RWPE1 (cell line): ENCODE data around the gene EED.
"Not testable (repeated sequence)": the region's sequence is repeated elsewhere in the genome, so short reads cannot be mapped to it uniquely, and the experiment has no call there.

Experiments used
- CTCF ChIA-PET: fragments of 350-600 bp; sonication (Branson Sonifier 250); formaldehyde crosslinking; extraction: SDS; loops from one replicate; lab custom pipeline; 2021; lab: Yijun Ruan, JAX
- POLR2A ChIA-PET: fragments of 400-600 bp; formaldehyde crosslinking; extraction: SDS; loops from one replicate; lab custom pipeline; 2020; ENCODE audit warnings: antibody characterized with exemption; ENCODE audit not compliant: low non-redundant PET; lab: Yijun Ruan, JAX
- DNase-seq: peaks from one replicate; pipeline ENCODE4 v3.0.0; 2012; ENCODE audit warnings: low spot score
- H3K27ac ChIP-seq: fragments of 450-650 bp; 2 replicates; pipeline ENCODE4 v1.5.1; 2017
- TF ChIP-seq, protein P1 (sequence below): fragments of 450-650 bp; conservative IDR thresholded peaks from 2 replicates; pipeline ENCODE4 v1.5.1; 2017; ENCODE audit warnings: low read depth, mild to moderate bottlenecking

Gene EED

DNA sequence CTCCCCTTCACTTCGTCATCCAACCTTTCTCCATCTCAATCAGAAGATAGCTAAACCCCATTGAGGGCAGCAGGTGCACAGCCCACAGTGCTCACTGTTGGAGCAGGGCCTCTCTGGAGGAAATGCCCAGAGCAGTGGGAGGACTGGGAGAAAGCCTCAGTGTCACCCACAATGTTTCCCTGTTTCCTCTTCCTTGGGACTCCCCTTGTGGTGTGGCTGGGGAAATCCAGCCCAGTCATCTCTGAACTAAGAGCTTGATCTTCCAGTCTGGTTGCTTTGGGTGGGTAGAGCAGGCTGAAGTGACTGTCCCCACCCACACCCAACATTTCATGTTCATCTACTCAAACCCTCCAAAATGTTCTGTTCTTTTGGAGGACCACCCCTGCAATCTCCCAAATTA is 29.8 kb upstream of the EED start:
- ChIA-PET POLR2A (no interaction called here), CTCF (interaction anchor here (0.6 to 1.5 kb wide), 2 partner anchors 9 to 173 kb away, joined by 3 to 6 read pairs; no protein-coding TSS in a partner anchor)
- TF ChIP-seq, protein P1, sequence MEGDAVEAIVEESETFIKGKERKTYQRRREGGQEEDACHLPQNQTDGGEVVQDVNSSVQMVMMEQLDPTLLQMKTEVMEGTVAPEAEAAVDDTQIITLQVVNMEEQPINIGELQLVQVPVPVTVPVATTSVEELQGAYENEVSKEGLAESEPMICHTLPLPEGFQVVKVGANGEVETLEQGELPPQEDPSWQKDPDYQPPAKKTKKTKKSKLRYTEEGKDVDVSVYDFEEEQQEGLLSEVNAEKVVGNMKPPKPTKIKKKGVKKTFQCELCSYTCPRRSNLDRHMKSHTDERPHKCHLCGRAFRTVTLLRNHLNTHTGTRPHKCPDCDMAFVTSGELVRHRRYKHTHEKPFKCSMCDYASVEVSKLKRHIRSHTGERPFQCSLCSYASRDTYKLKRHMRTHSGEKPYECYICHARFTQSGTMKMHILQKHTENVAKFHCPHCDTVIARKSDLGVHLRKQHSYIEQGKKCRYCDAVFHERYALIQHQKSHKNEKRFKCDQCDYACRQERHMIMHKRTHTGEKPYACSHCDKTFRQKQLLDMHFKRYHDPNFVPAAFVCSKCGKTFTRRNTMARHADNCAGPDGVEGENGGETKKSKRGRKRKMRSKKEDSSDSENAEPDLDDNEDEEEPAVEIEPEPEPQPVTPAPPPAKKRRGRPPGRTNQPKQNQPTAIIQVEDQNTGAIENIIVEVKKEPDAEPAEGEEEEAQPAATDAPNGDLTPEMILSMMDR: no peak
- no peak overlapping the region for H3K27ac ChIP-seq
- DNase-seq: no peak

DNA sequence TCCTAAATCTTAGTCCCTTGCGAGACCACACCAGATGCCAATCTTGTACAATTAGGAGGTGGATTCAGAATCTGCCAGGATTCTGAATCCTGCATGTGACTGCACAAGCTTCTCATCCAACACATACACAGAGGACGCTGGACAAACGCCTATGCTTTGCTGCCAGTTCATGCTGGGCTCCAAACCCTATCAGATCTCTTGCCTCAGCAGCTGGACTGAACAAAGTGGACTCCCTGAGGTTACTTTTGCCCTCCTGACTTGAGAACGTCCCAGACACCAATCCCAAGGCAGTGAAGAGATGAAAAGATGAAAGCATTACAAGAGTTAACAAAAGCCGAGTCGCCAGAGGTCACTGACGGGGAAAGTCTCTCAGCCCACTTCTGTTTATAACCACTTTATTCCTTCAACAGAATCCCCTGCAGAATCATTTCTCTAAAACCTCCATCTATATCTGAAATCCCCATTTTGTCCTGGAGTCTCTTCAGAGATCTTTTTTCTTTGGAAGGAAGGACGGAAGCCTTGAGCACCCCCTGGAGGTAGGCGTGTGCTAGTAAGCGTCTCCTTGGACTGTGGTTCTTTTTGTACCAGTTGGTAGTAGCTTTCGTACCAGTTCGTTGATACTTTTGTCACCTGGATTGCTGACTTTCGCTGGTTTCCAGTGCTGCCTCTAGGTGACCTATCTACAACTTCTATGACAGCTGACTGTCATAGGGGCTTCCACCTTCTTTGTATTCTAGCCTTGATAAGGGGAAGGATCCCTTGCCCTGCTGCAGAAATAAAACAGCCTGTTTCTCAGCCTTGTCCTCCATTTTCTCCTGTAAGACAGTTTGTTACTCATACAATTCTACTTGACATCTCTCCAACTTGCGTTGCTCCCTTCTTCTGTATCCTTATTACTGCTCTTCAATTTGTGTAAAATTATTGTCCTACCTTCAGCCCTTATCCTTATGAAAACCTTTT is 26.1 kb upstream of the EED start:
- ChIA-PET POLR2A (no interaction called here), CTCF (interaction anchor here (0.6 to 1.5 kb wide), 10 partner anchors 11 to 596 kb away, joined by 3 to 5 read pairs (median 3); partner anchors contain the start of gene CCDC83)
- H3K27ac ChIP-seq: no peak overlapping the region
- peak; percentile 71 for DNase-seq
- TF ChIP-seq, protein P1: peak; percentile 73

DNA sequence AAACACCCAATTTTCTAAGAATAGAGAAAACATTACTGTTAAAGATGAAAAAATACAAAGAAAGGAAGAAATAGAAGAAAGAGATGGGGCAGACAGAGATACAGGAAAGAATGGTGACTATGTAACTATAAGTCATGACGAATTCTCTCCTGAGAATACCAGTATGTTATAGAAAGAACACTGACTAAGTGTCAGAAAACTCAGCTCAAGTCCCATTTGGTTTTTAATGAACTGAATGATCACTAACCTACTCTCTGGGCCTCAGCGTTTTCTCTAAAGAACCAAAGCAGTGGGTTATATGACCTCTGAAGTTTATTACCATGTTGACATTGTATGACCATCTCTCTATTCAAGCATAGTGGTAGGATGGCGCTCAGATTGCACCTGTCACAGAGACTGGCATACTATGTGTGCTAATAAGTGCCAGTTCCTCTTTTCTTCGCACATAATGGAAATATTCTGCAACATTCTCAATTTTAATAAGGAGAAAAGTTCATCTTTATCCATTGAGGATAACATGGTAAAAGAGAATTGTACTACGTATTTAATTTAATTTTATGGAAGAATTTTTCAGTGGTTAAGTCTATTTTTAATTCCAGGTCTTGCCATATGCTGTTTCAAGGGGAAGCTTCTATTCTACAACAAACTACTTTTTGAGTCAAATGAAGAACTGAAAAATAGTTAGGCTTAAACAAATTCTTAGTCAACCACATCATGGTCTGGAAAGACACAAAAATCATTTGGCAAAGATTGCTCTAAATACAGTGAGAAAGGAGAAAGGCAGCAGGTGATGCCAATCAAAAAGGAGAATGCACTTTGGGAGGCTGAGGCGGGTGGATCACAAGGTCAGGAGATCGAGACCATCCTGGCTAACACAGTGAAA is 25.0 kb upstream of the EED start:
- CTCF ChIA-PET: interaction anchor here (0.6 to 1.0 kb wide), 3 partner anchors 12 to 178 kb away, joined by 3 to 4 read pairs (median 3); no protein-coding TSS in a partner anchor
- no peak for DNase-seq
- H3K27ac ChIP-seq: no peak overlapping the region
- POLR2A ChIA-PET: no interaction called here
- TF ChIP-seq, protein P1: no peak

DNA sequence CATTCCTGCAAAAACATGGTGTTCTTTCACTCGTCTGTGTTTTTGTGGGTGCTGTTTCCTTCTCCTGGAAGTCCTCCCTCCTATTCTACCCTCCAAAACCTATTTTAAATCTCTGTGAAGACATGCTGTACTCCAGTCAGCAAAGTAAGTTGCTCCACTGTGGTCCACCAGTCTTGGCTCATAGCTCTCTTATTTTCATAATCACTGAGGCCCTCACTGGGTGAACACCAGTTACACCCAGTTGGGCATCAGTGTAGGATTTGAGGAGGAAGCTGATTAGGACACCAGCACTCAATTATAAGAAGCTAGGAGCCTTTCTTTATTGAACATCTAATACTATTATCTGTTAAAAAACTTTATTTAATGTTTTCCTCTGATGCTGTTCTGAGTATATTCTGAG is 23.9 kb upstream of the EED start:
- no peak overlapping the region for H3K27ac ChIP-seq
- CTCF ChIA-PET: interaction anchor here (0.5 kb wide), 1 partner anchor 71 kb away, joined by 3 read pairs; no protein-coding TSS in a partner anchor
- POLR2A ChIA-PET: no interaction called here
- TF ChIP-seq, protein P1: no peak
- DNase-seq: no peak

DNA sequence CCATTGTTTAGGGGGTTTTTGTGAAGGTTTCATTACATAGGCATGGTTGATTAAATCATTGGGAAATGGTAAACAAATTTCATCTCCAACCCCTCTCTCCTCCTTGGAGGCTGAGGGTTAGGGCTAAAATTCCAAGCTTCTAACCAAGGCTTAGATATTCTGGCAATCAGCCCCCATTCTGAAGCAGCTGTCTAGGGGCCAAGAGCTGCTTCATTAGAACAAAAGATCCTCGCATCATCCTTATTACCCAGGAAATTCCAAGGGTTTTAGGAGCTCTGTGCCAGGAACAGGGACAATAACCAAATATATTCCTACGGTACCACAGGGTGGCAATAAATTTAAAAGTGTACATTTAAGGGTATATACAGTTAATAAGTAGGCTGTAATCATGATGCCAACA is 22.5 kb upstream of the EED start:
- TF ChIP-seq, protein P1: no peak
- ChIA-PET CTCF (interaction anchor here (0.6 to 1.5 kb wide), 4 partner anchors 156 to 575 kb away, joined by 3 to 5 read pairs (median 4); partner anchors contain the start of genes CCDC83 and TMEM126A), POLR2A (no interaction called here)
- H3K27ac ChIP-seq: no peak overlapping the region
- no peak for DNase-seq

DNA sequence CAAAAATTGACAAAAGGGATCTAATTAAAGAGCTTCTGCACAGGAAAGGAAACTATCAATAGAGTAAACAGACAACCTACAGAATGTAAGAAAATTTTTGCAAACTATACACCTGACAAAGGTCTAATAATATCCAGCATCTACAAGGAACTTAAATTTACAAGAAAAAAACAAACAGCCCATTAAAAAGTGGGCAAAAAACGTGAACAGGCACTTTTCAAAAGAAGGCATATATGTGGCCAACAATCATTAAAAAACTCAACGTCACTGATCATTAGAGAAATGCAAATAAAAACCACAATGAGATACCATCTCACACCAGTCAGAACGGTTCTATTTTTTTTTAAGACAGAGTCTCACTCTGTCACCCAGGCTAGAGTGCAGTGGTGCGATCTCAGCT is 20.0 kb upstream of the EED start:
- H3K27ac ChIP-seq, CTCF ChIA-PET, POLR2A ChIA-PET, DNase-seq: not testable (repeated sequence)

DNA sequence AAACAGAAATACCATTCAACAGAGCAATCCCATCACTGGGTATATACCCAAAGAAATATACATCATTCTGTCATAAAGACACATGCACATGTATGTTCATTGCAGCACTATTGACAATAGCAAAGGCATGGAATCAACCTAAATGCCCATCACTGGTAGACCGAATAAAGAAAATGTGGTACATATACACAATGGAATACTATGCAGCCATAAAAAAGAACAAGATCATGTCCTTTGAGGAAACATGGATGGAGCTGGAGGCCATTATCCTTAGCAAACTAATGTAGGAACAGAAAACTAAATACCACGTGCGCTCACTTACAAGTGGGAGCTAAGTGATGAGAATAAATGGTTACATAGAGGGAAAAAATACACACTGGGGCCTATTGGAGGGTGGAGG is 19.2 kb upstream of the EED start:
- H3K27ac ChIP-seq, DNase-seq, POLR2A ChIA-PET: not testable (repeated sequence)
- CTCF ChIA-PET: interaction anchor here (0.6 kb wide), 1 partner anchor 21 kb away, joined by 3 read pairs; no protein-coding TSS in a partner anchor
